Activated naive CD4-positive, alpha-beta T cell (primary cell): Measurements from ENCODE around the gene MPP3.

Experiments used
- DNase-seq, 4 experiments: peaks; one replicate each; lab custom pipeline; 2025; lab: John Stamatoyannopoulos, UW

Gene MPP3

GRCh38 chr17:43772877-43773648 lies 59.9 kb downstream of the MPP3 start:
- DNase-seq, result no peak

GRCh38 chr17:43771463-43771862 lies 61.5 kb downstream of the MPP3 start:
- no peak for DNase-seq

- no peak for DNase-seq
Observed at GRCh38 chr17:43770957-43771356, 62.0 kb downstream of the MPP3 start.

GRCh38 chr17:43769859-43770258 lies 63.1 kb downstream of the MPP3 start:
- DNase-seq, result no peak

- DNase-seq, result no peak
Observed at GRCh38 chr17:43769426-43769825, 63.5 kb downstream of the MPP3 start.

GRCh38 chr17:43768943-43769342 lies 64.0 kb downstream of the MPP3 start:
- DNase-seq, result no peak

GRCh38 chr17:43768382-43768781 lies 64.6 kb downstream of the MPP3 start:
- no peak for DNase-seq

- no peak for DNase-seq
Observed at GRCh38 chr17:43767713-43768059, 65.3 kb downstream of the MPP3 start.

- no peak for DNase-seq
Observed at GRCh38 chr17:43767053-43767712, 65.8 kb downstream of the MPP3 start.

- peak in 3 of 4 experiments; percentile 24 to 44 (median 26) for DNase-seq
Observed at GRCh38 chr17:43766413-43767052, 66.4 kb downstream of the MPP3 start.

GRCh38 chr17:43760254-43760852 lies 72.6 kb downstream of the MPP3 start:
- peak; percentile 74 to 87 (median 82) for DNase-seq

GRCh38 chr17:43759836-43760235 lies 73.1 kb downstream of the MPP3 start:
- DNase-seq, result no peak

GRCh38 chr17:43758497-43759174 lies 74.3 kb downstream of the MPP3 start, which contains the start of gene SOST:
SOST (minus strand) TSS chr17:43758791; CDS start chr17:43758741, 50 bp downstream.
- DNase-seq, result no peak

- DNase-seq, result no peak
Observed at GRCh38 chr17:43758086-43758485, 74.9 kb downstream of the MPP3 start.

GRCh38 chr17:43757171-43757660 lies 75.7 kb downstream of the MPP3 start:
- DNase-seq, result no peak

- DNase-seq, result no peak
Observed at GRCh38 chr17:43756201-43756600, 76.7 kb downstream of the MPP3 start.

GRCh38 chr17:43755389-43755875 lies 77.5 kb downstream of the MPP3 start:
- no peak for DNase-seq

- no peak for DNase-seq
Observed at GRCh38 chr17:43754947-43755346, 78.0 kb downstream of the MPP3 start.

GRCh38 chr17:43753493-43754129 lies 79.3 kb downstream of the MPP3 start:
- DNase-seq, result no peak
